GM12873 (cell line): ENCODE measurements around the gene DYRK1A.

Experiments used
- TF ChIP-seq, protein P1 (sequence below): IDR thresholded peaks from 2 replicates; pipeline ENCODE4 v1.5.1; 2012; ENCODE audit warnings: low read depth, mild to moderate bottlenecking, moderate library complexity, low read length, control low read depth; ENCODE audit not compliant: insufficient read depth; ENCODE audit errors: missing control alignments

The DYRK1A gene

DNA sequence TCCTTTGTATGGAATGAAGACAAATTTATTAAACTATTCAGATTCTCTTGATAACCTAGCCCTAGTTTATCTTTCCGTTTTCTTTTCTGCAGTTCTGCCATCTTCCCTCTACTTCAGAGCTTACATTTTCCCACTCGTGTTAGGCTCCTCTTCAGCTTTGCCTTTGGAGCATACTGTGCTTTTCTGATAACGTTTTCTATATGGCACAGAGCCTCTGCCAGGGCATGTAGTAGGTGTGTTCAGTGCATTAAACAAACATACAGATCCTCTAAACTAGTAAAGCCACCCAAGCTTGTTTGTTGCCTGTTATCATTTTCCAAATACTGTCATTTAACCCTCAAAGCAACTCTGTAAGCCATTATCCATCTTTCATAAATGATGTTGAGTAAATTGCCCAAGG lies 25.1 kb downstream of the DYRK1A start:
- TF ChIP-seq, protein P1, sequence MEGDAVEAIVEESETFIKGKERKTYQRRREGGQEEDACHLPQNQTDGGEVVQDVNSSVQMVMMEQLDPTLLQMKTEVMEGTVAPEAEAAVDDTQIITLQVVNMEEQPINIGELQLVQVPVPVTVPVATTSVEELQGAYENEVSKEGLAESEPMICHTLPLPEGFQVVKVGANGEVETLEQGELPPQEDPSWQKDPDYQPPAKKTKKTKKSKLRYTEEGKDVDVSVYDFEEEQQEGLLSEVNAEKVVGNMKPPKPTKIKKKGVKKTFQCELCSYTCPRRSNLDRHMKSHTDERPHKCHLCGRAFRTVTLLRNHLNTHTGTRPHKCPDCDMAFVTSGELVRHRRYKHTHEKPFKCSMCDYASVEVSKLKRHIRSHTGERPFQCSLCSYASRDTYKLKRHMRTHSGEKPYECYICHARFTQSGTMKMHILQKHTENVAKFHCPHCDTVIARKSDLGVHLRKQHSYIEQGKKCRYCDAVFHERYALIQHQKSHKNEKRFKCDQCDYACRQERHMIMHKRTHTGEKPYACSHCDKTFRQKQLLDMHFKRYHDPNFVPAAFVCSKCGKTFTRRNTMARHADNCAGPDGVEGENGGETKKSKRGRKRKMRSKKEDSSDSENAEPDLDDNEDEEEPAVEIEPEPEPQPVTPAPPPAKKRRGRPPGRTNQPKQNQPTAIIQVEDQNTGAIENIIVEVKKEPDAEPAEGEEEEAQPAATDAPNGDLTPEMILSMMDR, result no peak

DNA sequence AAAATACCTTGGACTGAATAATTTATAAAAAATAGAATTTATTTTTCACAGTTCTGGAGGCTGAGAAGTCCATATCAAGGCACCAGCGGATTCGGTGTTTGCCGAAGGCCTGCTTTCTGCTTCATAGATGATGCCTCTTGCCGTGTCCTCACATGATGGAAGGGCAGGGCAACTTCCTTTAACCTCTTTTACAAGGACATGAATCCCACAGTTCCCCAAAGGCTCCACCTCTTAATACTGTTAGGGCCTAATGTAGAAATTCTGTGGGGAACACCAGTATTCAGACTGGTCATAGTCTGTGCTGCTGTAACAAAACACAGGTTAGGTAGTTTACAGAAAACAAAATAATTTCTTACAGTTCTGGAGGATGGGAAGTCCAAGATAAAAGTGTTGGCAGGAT lies 25.9 kb downstream of the DYRK1A start:
- TF ChIP-seq, protein P1, result no peak

DNA sequence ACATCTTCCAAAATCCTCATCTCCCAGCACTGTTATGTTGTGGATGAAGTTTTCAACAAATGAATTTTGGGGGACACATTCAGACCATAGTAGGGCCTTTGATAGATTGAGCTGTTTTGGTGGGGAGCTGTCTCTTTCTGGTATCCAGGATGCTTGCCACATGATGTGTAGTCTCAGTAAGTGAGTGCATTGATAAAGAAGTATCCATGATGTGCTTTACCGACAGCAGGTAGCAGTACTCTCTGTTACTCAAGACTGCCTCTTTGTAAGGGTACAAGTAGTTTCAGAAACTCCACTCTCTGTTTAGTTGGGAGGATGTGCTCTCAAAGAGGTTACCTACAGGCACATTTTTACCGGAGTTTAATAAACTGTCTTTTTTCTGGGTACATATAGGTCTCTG lies 26.5 kb downstream of the DYRK1A start:
- TF ChIP-seq, protein P1, result no peak

DNA sequence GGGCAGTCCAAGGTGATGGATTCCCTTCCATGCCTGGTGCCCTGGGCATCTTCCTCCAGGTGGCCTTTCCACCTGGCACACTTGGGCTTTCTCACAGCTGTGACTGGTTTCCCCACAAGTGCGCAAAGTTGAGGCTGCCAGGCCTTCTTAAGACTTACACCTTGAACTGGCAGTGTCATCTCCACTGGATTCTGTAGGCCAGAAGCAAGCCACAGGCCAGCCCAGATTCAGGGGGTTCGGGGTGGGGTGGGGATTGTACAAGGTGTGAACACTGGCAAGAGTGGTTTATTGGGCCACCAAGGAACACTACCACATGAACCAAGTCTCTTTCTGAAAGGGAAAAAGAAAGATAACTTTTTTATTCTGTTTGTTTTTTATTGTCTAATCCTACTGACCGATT lies 27.2 kb downstream of the DYRK1A start:
- TF ChIP-seq, protein P1, result no peak

DNA sequence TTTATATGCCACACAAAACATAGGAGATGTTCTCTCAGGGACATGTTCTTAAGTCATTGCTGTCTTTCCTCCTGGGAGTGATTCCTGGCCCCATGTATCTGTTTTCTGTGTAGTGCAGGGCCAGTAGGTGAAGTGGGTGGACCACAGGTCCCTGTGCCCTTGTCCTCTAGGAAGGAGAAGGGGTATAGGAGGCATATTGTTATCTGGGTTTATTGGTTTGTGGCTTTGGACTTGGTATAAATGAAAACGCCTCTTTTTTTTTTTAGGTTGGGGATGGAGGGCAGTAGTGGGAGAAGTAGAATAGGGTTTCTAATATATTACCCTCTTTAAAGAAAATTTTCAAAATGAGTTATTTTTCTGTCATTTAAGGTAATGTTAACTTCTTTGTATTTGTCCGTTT lies 29.4 kb downstream of the DYRK1A start:
- TF ChIP-seq, protein P1, result no peak

DNA sequence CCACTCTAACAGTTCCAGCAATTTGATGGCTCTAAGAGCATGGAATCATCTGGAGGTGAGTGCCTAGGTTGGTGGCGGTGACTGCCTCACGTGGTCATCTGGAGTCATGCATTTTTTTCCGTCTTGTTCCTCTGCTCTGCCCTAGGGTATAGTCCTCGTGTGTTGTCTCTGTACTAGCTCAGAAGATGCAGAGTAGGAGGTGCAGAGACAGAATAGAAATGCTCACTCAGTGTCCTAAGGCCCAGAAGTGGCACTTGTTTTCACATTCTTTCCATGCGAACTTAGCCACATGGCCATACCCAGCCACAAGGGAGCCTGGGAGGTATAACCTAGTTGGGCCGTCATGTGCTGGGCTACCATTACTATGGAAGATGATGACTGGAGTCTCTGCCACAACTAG lies 30.3 kb downstream of the DYRK1A start:
- TF ChIP-seq, protein P1, result no peak

DNA sequence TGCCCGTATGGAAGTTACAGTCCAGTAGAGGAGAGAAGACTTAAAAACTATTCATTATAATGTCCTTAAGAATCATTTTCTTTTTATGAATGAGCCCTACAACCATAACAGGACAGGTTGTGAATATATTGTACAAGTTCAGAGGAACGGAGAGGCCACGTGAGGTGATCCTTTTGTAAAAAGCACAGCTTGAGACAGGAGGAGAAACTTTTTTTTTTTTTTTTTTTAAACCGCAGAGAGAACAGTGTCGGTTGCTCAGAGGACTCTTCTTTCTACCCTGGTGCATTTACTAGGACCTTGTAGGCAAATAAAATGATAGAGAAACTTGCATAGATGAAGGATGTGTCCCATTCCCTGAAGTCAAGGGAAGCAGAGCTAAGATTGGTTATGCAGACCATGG lies 32.1 kb downstream of the DYRK1A start:
- TF ChIP-seq, protein P1, result no peak
